HepG2 (cell line): ENCODE results near the gene TMEM131L. TPM values are rescaled to one million over a fixed set of nuclear protein-coding genes. Genes with fewer than 3 reads are reported as not detected.

Source experiments
- ATAC-seq: fragments of 200-7000 bp; cut with Tn5 transposase; 3 replicates; pipeline ENCODE4 v1.9.1; 2020; ENCODE audit warnings: mild to moderate bottlenecking, moderate library complexity
- BruUV-seq: library from RNA; stranded (reverse); fragments of 400-500 nt; replicated peaks from 2 replicates; lab custom pipeline; 2021; lab: Mats Ljungman, UMichigan
- CTCF ChIA-PET: fragments of 300-600 bp; formaldehyde crosslinking; extraction: SDS; loops from one replicate; lab custom pipeline; 2021; ENCODE audit warnings: low total read pairs, inconsistent platforms, low intra/inter-chr PET ratio; lab: Yijun Ruan, JAX
- POLR2A ChIA-PET: fragments of 350-600 bp; sonication (Branson Sonifier 250); formaldehyde crosslinking; loops from one replicate; lab custom pipeline; 2020; ENCODE audit warnings: antibody characterized with exemption, inconsistent platforms; lab: Yijun Ruan, JAX
- DNase-seq: peaks from one replicate; pipeline ENCODE4 v3.0.0-alpha.2; 2015; ENCODE audit warnings: low spot score
- FAIRE-seq: peaks from 3 replicates; lab custom pipeline; 2011; peaks lifted over from hg19 to GRCh38; lab: Jason Lieb, UNC
- H2AFZ ChIP-seq: one replicate; pipeline ENCODE4 v1.6.1; 2011; ENCODE audit warnings: low read length, inconsistent platforms
- H3K27ac ChIP-seq: fragments of 300-600 bp; 3 replicates; pipeline ENCODE4 v1.8.0; 2011; ENCODE audit warnings: mixed run types, mild to moderate bottlenecking, mixed read lengths, low read length, inconsistent platforms; ENCODE audit not compliant: insufficient read depth; ENCODE audit errors: extremely low read length
- H3K27me3 ChIP-seq, 2 experiments: fragments of 200-600 bp in 1 of 2; 2 replicates in 1 of 2; 3 replicates in 1 of 2; pipeline versions ENCODE4 v1.6.0 to v1.8.0; 2011; ENCODE audit warnings: low read length in 2 of 2, mild to moderate bottlenecking in 2 of 2, moderate library complexity in 2 of 2, inconsistent platforms in 1 of 2; ENCODE audit not compliant: insufficient read depth in 2 of 2, control insufficient read depth in 1 of 2
- H3K36me3 ChIP-seq, 2 experiments: fragments of 200-600 bp in 1 of 2; replicated peaks in 1 of 2; 2 replicates in 1 of 2; 3 replicates in 1 of 2; pipeline versions ENCODE4 v1.5.1 to v1.8.0; 2011; ENCODE audit warnings: low read length in 2 of 2, inconsistent platforms in 1 of 2; ENCODE audit not compliant: insufficient read depth in 2 of 2, control insufficient read depth in 1 of 2
- H3K4me1 ChIP-seq: 2 replicates; pipeline ENCODE4 v1.5.1; 2012; ENCODE audit warnings: low read length, inconsistent platforms; ENCODE audit not compliant: insufficient read depth
- H3K4me2 ChIP-seq: 2 replicates; pipeline ENCODE4 v1.6.0; 2011; ENCODE audit warnings: low read depth, low read length, inconsistent platforms
- H3K4me3 ChIP-seq, 3 experiments: fragments of 200-600 bp in 1 of 3; sonication (generic), shearing (Covaris generic) in 1 of 3; replicated peaks in 1 of 3; 2 replicates each; pipeline ENCODE4 v1.5.1; 2011 to 2016; ENCODE audit warnings: low read length in 3 of 3, inconsistent platforms in 2 of 3, low read depth in 2 of 3, mild to moderate bottlenecking in 2 of 3, control low read depth in 1 of 3, mixed read lengths in 1 of 3; ENCODE audit not compliant: insufficient read depth in 1 of 3
- H3K79me2 ChIP-seq: one replicate; pipeline ENCODE4 v1.6.1; 2011; ENCODE audit warnings: low read length, inconsistent platforms; ENCODE audit not compliant: insufficient read depth
- H3K9ac ChIP-seq: 2 replicates; pipeline ENCODE4 v1.6.0; 2011; ENCODE audit warnings: mild to moderate bottlenecking, low read depth, low read length, inconsistent platforms; ENCODE audit not compliant: insufficient read depth
- H3K9me3 ChIP-seq: 2 replicates; pipeline ENCODE4 v1.5.1; 2012; ENCODE audit warnings: mild to moderate bottlenecking, low read length
- H4K20me1 ChIP-seq: 2 replicates; pipeline ENCODE4 v1.6.0; 2011; ENCODE audit warnings: inconsistent platforms, mild to moderate bottlenecking, low read length, moderate library complexity; ENCODE audit not compliant: insufficient read depth
- ZKSCAN8 ChIP-seq: IDR thresholded peaks from 2 replicates; pipeline ENCODE4 v1.6.1; 2016; ENCODE audit warnings: borderline replicate concordance, missing genetic modification reagents, missing compliant biosample characterization
- WGBS: methylation state at CpG from one replicate; pipeline ENCODE4 v1.1.6; 2017; ENCODE audit warnings: low lambda C conversion rate; 5-methylcytosine and 5-hydroxymethylcytosine counted together
- in situ Hi-C: cut with HindIII; loops from 2 replicates; pipeline ENCODE4 v1.10.0; 2017; ENCODE audit warnings: low pct_unique_long_range_greater_than_20kb; ENCODE audit not compliant: extremely low pct_ligation_motif_present
- intact Hi-C: fragments of 100-400 bp; cut with micrococcal nuclease; formaldehyde crosslinking; loops from one replicate; pipeline ENCODE4 v1.10.0; 2022; ENCODE audit not compliant: unreplicated experiment
- polyA plus RNA-seq, 8 experiments: library from polyadenylated mRNA; depleted of rRNA in 3 of 8; stranded (reverse) in 7 of 8; unstranded in 1 of 8; fragments of >200 nt; fragmentation: Illumina TruSeq in 4 of 8; extraction: Trizol in 4 of 8; gene quantifications; 2 replicates each; pipeline versions ENCODE4 v1.2.1 to v1.2.3, GENCODE V29; 2011 to 2016; ENCODE audit warnings: low read depth in 4 of 8, missing spikeins in 1 of 8, mixed read lengths in 1 of 8; ENCODE audit not compliant: insufficient read depth in 1 of 8
- total RNA-seq, 5 experiments: library from RNA; depleted of rRNA; stranded (reverse); fragments of >200 nt; fragmentation: Illumina TruSeq; extraction: Trizol; gene quantifications; 2 replicates each; pipeline ENCODE4 v1.2.3, GENCODE V29; 2016; ENCODE audit warnings: low read depth in 1 of 5
- TF ChIP-seq, protein P1 (sequence below): sonication (generic); formaldehyde crosslinking; IDR thresholded peaks from 2 replicates; pipeline ENCODE4 v1.5.0; 2020; ENCODE audit warnings: mild to moderate bottlenecking, missing genetic modification reagents, borderline replicate concordance

TMEM131L gene
- total and polyA plus RNA-seq, 2 of the 13 experiments (the other 11 are each of a cell fraction or from before 2014, with no cell fraction given) = 2.2 to 4.5 TPM

DNA sequence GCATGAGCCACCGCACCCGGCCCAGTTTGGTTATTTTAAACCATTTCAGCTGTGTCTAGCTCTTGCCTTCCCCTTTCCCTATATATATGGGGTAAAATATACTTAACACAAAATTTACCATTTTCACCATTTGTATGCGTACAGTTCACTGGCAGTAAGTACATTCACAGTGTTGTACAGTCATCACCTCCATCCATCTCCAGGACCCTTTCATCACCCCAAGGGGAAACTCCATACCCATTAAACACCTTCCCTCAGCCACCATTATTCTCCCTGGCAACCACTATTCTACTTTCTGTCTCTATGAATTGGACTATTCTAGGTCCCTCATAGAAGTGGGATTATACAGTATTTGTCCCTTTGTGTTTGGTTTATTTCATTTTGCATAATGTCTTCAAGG lies 106.4 kb downstream of the TMEM131L start (continued):
- TF ChIP-seq, protein P1, sequence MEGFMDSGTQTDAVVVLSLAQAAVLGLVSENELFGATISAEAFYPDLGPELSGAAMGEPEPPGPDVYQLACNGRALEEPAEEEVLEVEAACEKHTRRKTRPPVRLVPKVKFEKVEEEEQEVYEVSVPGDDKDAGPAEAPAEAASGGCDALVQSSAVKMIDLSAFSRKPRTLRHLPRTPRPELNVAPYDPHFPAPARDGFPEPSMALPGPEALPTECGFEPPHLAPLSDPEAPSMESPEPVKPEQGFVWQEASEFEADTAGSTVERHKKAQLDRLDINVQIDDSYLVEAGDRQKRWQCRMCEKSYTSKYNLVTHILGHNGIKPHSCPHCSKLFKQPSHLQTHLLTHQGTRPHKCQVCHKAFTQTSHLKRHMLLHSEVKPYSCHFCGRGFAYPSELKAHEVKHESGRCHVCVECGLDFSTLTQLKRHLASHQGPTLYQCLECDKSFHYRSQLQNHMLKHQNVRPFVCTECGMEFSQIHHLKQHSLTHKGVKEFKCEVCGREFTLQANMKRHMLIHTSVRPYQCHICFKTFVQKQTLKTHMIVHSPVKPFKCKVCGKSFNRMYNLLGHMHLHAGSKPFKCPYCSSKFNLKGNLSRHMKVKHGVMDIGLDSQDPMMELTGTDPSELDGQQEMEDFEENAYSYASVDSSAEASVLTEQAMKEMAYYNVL (CRISPR knock-in tag) = no peak
- TF ChIP-seq, all 625 proteins: peak for 0

DNA sequence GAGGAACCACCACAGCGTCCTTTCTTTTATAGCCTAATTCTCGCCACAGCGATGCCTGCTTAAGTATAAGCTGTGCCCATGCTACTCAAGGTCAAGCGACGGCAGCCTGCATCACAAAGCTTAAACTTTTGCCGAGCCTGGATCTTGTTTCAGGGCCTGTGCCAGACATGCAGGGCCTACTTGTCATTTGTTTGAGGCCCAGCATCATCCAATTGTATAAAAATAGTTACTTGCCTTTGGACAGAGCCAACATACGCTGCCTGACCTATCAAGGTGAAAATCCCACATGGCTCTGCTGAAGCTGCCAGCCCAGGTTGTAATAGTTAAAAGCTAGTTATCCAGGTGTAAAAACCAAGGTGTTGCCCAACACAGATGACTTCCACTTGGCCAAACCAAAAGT lies 107.1 kb downstream of the TMEM131L start:
- DNase-seq (no peak), FAIRE-seq (no peak), ATAC-seq (no peak)
- no TSS peak for BruUV-seq
- no peaks in the 10 kb centered on the region for H3K9me3 ChIP-seq
- no peaks in the 10 kb centered on the region for H3K27me3 ChIP-seq
- no peak overlapping the region for H3K27ac ChIP-seq
- POLR2A ChIA-PET = no interaction called here
- H3K36me3 ChIP-seq = peaks cover 0 to 2% of the 10 kb centered on the region in 2 experiments; a peak in 1 of 5 replicates
- intact Hi-C loops = loop anchor here (10.0 kb wide), 1 partner anchor 368 kb away; the partner anchor contains the start of gene TRIM2
- H3K9ac ChIP-seq = no peak overlapping the region
- in situ Hi-C loops = loop anchor here (5.0 to 10.0 kb wide), 2 partner anchors 136 to 418 kb away; no protein-coding TSS in a partner anchor
- H3K4me3 ChIP-seq = no peak overlapping the region
- H2AFZ ChIP-seq = no peak overlapping the region
- no peak overlapping the region for H3K4me2 ChIP-seq
- no peaks in the 10 kb centered on the region for H3K79me2 ChIP-seq
- no peak for TF ChIP-seq ZKSCAN8
- CTCF ChIA-PET = no interaction called here
- peaks cover 53% of the 10 kb centered on the region for H3K4me1 ChIP-seq
- WGBS = 98% methylated on average over 6 of the region's 7 CpGs
- H4K20me1 ChIP-seq = no peaks in the 10 kb centered on the region
